ENCODE results near the gene PPP1R26.
"Not testable (repeated sequence)": the region's sequence is repeated elsewhere in the genome, so short reads cannot be mapped to it uniquely, and the experiment has no call there.

The PPP1R26 gene

GRCh38 chr9:135443797-135444425 is 35.7 kb upstream of the PPP1R26 start:
- Histone ChIP-seq H3K27ac (ENCODE audit: low read depth, low read length) (no peak overlapping the region), H3K27me3 (ENCODE audit: low read length) (no peaks in the 10 kb centered on the region), H4K20me1 (ENCODE audit: low read depth, low read length) (no peaks in the 10 kb centered on the region), H3F3A (ENCODE audit: insufficient read depth) (no peaks in the 10 kb centered on the region), H3K36me3 (ENCODE audit: low read length) (no peaks in the 10 kb centered on the region), H3K9me3 (ENCODE audit: insufficient read depth, low read length) (no peaks in the 10 kb centered on the region), H3K9ac (ENCODE audit: low read length) (no peak overlapping the region), H2AFZ (ENCODE audit: low read depth, low read length, severe bottlenecking) (no peak overlapping the region), H3K4me3 (ENCODE audit: insufficient read depth, low read length, poor library complexity, severe bottlenecking) (no peak overlapping the region), H3K79me2 (ENCODE audit: insufficient read depth, low read length) (no peaks in the 10 kb centered on the region), H3K4me2 (ENCODE audit: low read depth, low read length, poor library complexity, severe bottlenecking) (no peak overlapping the region), H3K9me2 (replicated peaks; ENCODE audit: insufficient read depth, low read length) (no peaks in the 10 kb centered on the region)
- TF ChIP-seq, protein P1, sequence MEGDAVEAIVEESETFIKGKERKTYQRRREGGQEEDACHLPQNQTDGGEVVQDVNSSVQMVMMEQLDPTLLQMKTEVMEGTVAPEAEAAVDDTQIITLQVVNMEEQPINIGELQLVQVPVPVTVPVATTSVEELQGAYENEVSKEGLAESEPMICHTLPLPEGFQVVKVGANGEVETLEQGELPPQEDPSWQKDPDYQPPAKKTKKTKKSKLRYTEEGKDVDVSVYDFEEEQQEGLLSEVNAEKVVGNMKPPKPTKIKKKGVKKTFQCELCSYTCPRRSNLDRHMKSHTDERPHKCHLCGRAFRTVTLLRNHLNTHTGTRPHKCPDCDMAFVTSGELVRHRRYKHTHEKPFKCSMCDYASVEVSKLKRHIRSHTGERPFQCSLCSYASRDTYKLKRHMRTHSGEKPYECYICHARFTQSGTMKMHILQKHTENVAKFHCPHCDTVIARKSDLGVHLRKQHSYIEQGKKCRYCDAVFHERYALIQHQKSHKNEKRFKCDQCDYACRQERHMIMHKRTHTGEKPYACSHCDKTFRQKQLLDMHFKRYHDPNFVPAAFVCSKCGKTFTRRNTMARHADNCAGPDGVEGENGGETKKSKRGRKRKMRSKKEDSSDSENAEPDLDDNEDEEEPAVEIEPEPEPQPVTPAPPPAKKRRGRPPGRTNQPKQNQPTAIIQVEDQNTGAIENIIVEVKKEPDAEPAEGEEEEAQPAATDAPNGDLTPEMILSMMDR (IDR thresholded peaks at IDR 0.05; ENCODE audit: insufficient read depth, low read length, poor library complexity, severe bottlenecking), result no peak
- no peak for TF ChIP-seq EZH2phosphoT487 (conservative IDR thresholded peaks at IDR 0.05; ENCODE audit: low read length)

GRCh38 chr9:135447126-135447525 is 32.5 kb upstream of the PPP1R26 start:
- no peaks in the 10 kb centered on the region for H4K20me1 ChIP-seq (ENCODE audit: low read depth, low read length)
- H3K4me3 ChIP-seq (ENCODE audit: insufficient read depth, low read length, poor library complexity, severe bottlenecking), result no peak overlapping the region
- TF ChIP-seq, protein P1 (IDR thresholded peaks at IDR 0.05; ENCODE audit: insufficient read depth, low read length, poor library complexity, severe bottlenecking), result no peak
- TF ChIP-seq EZH2phosphoT487 (conservative IDR thresholded peaks at IDR 0.05; ENCODE audit: low read length), result no peak
- no peaks in the 10 kb centered on the region for H3K79me2 ChIP-seq (ENCODE audit: insufficient read depth, low read length)
- no peak overlapping the region for H3K4me2 ChIP-seq (ENCODE audit: low read depth, low read length, poor library complexity, severe bottlenecking)
- no peaks in the 10 kb centered on the region for H3K36me3 ChIP-seq (ENCODE audit: low read length)
- no peak overlapping the region for H3K9ac ChIP-seq (ENCODE audit: low read length)
- H3K9me3 ChIP-seq (ENCODE audit: insufficient read depth, low read length), result no peaks in the 10 kb centered on the region
- H3F3A ChIP-seq (ENCODE audit: insufficient read depth), result no peaks in the 10 kb centered on the region
- H2AFZ ChIP-seq (ENCODE audit: low read depth, low read length, severe bottlenecking), result no peak overlapping the region
- no peak overlapping the region for H3K27ac ChIP-seq (ENCODE audit: low read depth, low read length)
- no peaks in the 10 kb centered on the region for H3K9me2 ChIP-seq (replicated peaks; ENCODE audit: insufficient read depth, low read length)
- no peaks in the 10 kb centered on the region for H3K27me3 ChIP-seq (ENCODE audit: low read length)

GRCh38 chr9:135448663-135449100 is 30.9 kb upstream of the PPP1R26 start:
- Histone ChIP-seq H4K20me1 (ENCODE audit: low read depth, low read length) (no peaks in the 10 kb centered on the region), H3K27me3 (ENCODE audit: low read length) (no peaks in the 10 kb centered on the region), H3K9me3 (ENCODE audit: insufficient read depth, low read length) (no peaks in the 10 kb centered on the region), H3K9me2 (replicated peaks; ENCODE audit: insufficient read depth, low read length) (no peaks in the 10 kb centered on the region), H3K9ac (ENCODE audit: low read length) (no peak overlapping the region), H3K79me2 (ENCODE audit: insufficient read depth, low read length) (no peaks in the 10 kb centered on the region), H3K4me3 (ENCODE audit: insufficient read depth, low read length, poor library complexity, severe bottlenecking) (no peak overlapping the region), H3K36me3 (ENCODE audit: low read length) (no peaks in the 10 kb centered on the region), H3F3A (ENCODE audit: insufficient read depth) (no peaks in the 10 kb centered on the region), H3K27ac (ENCODE audit: low read depth, low read length) (no peak overlapping the region), H3K4me2 (ENCODE audit: low read depth, low read length, poor library complexity, severe bottlenecking) (no peak overlapping the region), H2AFZ (ENCODE audit: low read depth, low read length, severe bottlenecking) (no peak overlapping the region)
- TF ChIP-seq, protein P1 (IDR thresholded peaks at IDR 0.05; ENCODE audit: insufficient read depth, low read length, poor library complexity, severe bottlenecking), result no peak
- no peak for TF ChIP-seq EZH2phosphoT487 (conservative IDR thresholded peaks at IDR 0.05; ENCODE audit: low read length)

DNA sequence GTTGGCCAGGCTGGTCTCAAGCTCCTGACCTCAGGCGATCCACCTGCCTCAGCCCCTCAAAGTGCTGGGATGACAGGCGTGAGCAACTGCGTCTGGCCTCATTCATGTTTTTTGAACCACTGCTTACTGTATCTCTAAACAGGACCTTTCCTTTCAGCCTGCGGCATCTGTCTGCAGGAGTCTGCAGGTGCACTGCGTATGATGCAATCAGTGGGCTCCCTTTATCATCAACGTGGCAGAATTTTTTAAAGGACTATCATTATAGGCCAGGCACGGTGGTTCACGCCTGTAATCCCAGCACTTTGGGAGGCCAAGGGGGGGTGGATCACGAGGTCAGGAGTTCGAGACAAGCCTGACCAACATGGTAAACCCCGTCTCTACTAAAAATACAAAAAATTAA is 30.1 kb upstream of the PPP1R26 start:
- H3K4me2 ChIP-seq (ENCODE audit: low read depth, low read length, poor library complexity, severe bottlenecking); H3K9me2 ChIP-seq (replicated peaks; ENCODE audit: insufficient read depth, low read length); H3K27me3 ChIP-seq (ENCODE audit: low read length); H2AFZ ChIP-seq (ENCODE audit: low read depth, low read length, severe bottlenecking); H3F3A ChIP-seq (ENCODE audit: insufficient read depth); H3K4me3 ChIP-seq (ENCODE audit: insufficient read depth, low read length, poor library complexity, severe bottlenecking); H3K36me3 ChIP-seq (ENCODE audit: low read length); H3K9ac ChIP-seq (ENCODE audit: low read length); H4K20me1 ChIP-seq (ENCODE audit: low read depth, low read length); H3K27ac ChIP-seq (ENCODE audit: low read depth, low read length); H3K79me2 ChIP-seq (ENCODE audit: insufficient read depth, low read length); H3K9me3 ChIP-seq (ENCODE audit: insufficient read depth, low read length): not testable (repeated sequence)
